OCI-LY7 (cell line): ENCODE results near the gene ABI2. TPM values are rescaled to one million over a fixed set of nuclear protein-coding genes. Genes with fewer than 3 reads are reported as not detected.
"Not testable (repeated sequence)": the region's sequence is repeated elsewhere in the genome, so short reads cannot be mapped to it uniquely, and the experiment has no call there.

Experiments
- BruUV-seq: library from RNA; stranded (reverse); fragments of 400-500 nt; replicated peaks from 2 replicates; lab custom pipeline; 2021; lab: Mats Ljungman, UMichigan
- CTCF ChIA-PET: fragments of 300-600 bp; sonication (Branson Sonifier 250); formaldehyde crosslinking; loops from one replicate; lab custom pipeline; 2022; ENCODE audit warnings: antibody characterized with exemption; ENCODE audit not compliant: unreplicated experiment; lab: Charles Lee
- POLR2A ChIA-PET: fragments of 300-600 bp; sonication (Branson Sonifier 250); formaldehyde crosslinking; loops from one replicate; lab custom pipeline; 2022; ENCODE audit warnings: antibody characterized with exemption; lab: Charles Lee
- DNase-seq: peaks from one replicate; pipeline ENCODE4 v3.0.0-alpha.2; 2015; ENCODE audit warnings: low spot score
- H2AFZ ChIP-seq: fragments of 200-600 bp; sonication (generic), shearing (Covaris generic); 2 replicates; pipeline ENCODE4 v1.6.1; 2014; ENCODE audit warnings: mild to moderate bottlenecking, antibody characterized with exemption, low read length, moderate library complexity
- H3K27ac ChIP-seq: fragments of 200-600 bp; sonication (generic); 2 replicates; pipeline ENCODE4 v1.5.1; 2014; ENCODE audit warnings: mixed run types, low read depth, mild to moderate bottlenecking, moderate library complexity, low read length, inconsistent platforms; ENCODE audit not compliant: poor library complexity, severe bottlenecking
- H3K36me3 ChIP-seq: fragments of 200-600 bp; sonication (generic); 2 replicates; pipeline ENCODE4 v1.6.1; 2014; ENCODE audit warnings: mild to moderate bottlenecking, antibody characterized with exemption, low read length, moderate library complexity, mixed read lengths; ENCODE audit not compliant: insufficient read depth
- H3K4me1 ChIP-seq: fragments of 200-600 bp; sonication (generic); 2 replicates; pipeline ENCODE4 v1.5.1; 2014; ENCODE audit warnings: mild to moderate bottlenecking, low read length; ENCODE audit not compliant: insufficient read depth, poor library complexity, severe bottlenecking
- H3K4me2 ChIP-seq: fragments of 200-600 bp; sonication (generic); 2 replicates; pipeline ENCODE4 v1.6.1; 2014; ENCODE audit warnings: mild to moderate bottlenecking, low read length
- H3K4me3 ChIP-seq: fragments of 200-600 bp; sonication (generic); 2 replicates; pipeline ENCODE4 v1.5.1; 2014; ENCODE audit warnings: mild to moderate bottlenecking, low read depth, low read length; ENCODE audit not compliant: poor library complexity, severe bottlenecking
- H3K79me2 ChIP-seq: fragments of 200-600 bp; sonication (generic); 2 replicates; pipeline ENCODE4 v1.6.1; 2016; ENCODE audit warnings: low read depth, mild to moderate bottlenecking, low read length, moderate library complexity, mixed read lengths; ENCODE audit not compliant: insufficient read depth
- H3K9me2 ChIP-seq: fragments of 200-600 bp; sonication (generic); 2 replicates; pipeline ENCODE4 v1.6.1; 2016; ENCODE audit warnings: mild to moderate bottlenecking, low read length, mixed read lengths; ENCODE audit not compliant: insufficient read depth
- H3K9me3 ChIP-seq: fragments of 200-600 bp; sonication (generic); 2 replicates; pipeline ENCODE4 v1.6.1; 2014; ENCODE audit warnings: mild to moderate bottlenecking, mixed run types, low read length, mixed read lengths
- H4K20me1 ChIP-seq: fragments of 200-600 bp; sonication (generic); 2 replicates; pipeline ENCODE4 v1.6.1; 2014; ENCODE audit warnings: mild to moderate bottlenecking, antibody characterized with exemption, low read length, moderate library complexity, mixed read lengths; ENCODE audit not compliant: insufficient read depth
- EZH2phosphoT487 ChIP-seq: fragments of 200-600 bp; sonication (generic); IDR thresholded peaks from 2 replicates; pipeline ENCODE4 v1.6.1; 2018; ENCODE audit warnings: low read depth, borderline replicate concordance, mild to moderate bottlenecking, mixed run types, antibody characterized with exemption, low read length, moderate library complexity, mixed read lengths
- intact Hi-C: fragments of 100-400 bp; cut with micrococcal nuclease; formaldehyde crosslinking; loops from one replicate; pipeline ENCODE4 v1.10.0; 2022; ENCODE audit not compliant: unreplicated experiment
- total RNA-seq, 2 experiments: library from RNA; depleted of rRNA in 1 of 2; stranded (reverse); fragments of >200 nt in 1 of 2; shearing (Covaris generic) in 1 of 2; gene quantifications; 2 replicates each; pipeline ENCODE4 v1.2.3, GENCODE V29; 2014 to 2022
- TF ChIP-seq, protein P1 (sequence below): fragments of 200-600 bp; sonication (generic); conservative IDR thresholded peaks from 2 replicates; pipeline ENCODE4 v1.5.1; 2014; ENCODE audit warnings: mild to moderate bottlenecking, antibody characterized with exemption, low read length, moderate library complexity, mixed read lengths

ABI2 gene
- total RNA-seq, 2 experiments from 2014 or later: 37.9 to 64.6 TPM

DNA sequence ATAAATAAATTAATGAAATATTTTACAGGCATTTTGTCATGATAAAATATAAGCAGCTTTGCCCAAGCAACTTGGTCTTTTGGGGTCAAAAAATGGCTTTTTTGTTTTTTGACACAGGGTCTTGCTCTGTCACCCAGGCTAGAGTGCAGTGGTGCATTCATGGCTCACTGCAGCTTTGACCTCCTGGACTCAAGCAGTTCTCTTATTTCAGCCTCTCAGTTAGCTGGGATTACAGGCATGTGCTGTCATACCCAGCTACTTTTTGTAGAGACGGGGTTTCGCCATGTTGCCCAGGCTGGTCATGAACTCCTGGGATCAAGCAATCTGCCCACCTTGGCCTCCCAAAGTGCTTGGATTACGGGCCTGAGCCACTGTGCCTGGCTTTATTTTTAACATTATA, 51.0 kb downstream of the ABI2 start:
- H3K4me1 ChIP-seq: no peaks in the 10 kb centered on the region
- no peaks in the 10 kb centered on the region for H3K9me2 ChIP-seq
- no peaks in the 10 kb centered on the region for H3K79me2 ChIP-seq
- H3K27ac ChIP-seq: no peak overlapping the region
- H2AFZ ChIP-seq: no peak overlapping the region
- H3K4me2 ChIP-seq: no peak overlapping the region
- no TSS peak for BruUV-seq
- H3K4me3 ChIP-seq: no peak overlapping the region
- no peak for DNase-seq
- POLR2A ChIA-PET: interaction anchor here (0.6 kb wide), 1 partner anchor 56 kb away, joined by 4 read pairs; no protein-coding TSS in a partner anchor
- CTCF ChIA-PET: no interaction called here
- H3K9me3 ChIP-seq: no peaks in the 10 kb centered on the region
- TF ChIP-seq, protein P1, sequence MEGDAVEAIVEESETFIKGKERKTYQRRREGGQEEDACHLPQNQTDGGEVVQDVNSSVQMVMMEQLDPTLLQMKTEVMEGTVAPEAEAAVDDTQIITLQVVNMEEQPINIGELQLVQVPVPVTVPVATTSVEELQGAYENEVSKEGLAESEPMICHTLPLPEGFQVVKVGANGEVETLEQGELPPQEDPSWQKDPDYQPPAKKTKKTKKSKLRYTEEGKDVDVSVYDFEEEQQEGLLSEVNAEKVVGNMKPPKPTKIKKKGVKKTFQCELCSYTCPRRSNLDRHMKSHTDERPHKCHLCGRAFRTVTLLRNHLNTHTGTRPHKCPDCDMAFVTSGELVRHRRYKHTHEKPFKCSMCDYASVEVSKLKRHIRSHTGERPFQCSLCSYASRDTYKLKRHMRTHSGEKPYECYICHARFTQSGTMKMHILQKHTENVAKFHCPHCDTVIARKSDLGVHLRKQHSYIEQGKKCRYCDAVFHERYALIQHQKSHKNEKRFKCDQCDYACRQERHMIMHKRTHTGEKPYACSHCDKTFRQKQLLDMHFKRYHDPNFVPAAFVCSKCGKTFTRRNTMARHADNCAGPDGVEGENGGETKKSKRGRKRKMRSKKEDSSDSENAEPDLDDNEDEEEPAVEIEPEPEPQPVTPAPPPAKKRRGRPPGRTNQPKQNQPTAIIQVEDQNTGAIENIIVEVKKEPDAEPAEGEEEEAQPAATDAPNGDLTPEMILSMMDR: no peak
- TF ChIP-seq EZH2phosphoT487: no peak
- intact Hi-C loops: no loop called here
- peaks cover 5% of the 10 kb centered on the region; the same call in 1 of the 2 replicates for H3K36me3 ChIP-seq
- no peaks in the 10 kb centered on the region; the same call in 1 of the 2 replicates for H4K20me1 ChIP-seq

DNA sequence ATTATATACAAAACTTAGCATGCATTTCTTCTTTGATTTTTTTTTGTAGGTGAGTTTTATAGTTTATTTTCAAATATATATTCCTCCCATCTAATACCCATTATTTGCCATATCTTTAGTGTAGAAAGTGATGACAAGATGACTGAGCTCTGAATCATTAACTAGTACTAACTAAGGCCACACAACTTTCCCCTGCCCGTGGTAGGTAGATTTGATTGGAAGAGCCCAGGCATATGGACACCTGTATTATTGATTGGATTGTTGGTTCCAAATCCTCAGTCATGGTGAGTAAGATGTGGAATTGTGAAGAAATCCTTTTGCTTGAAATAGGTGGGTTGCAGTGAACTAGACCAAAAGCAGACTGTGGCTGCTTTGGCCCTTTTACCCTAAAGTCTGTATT, 54.8 kb downstream of the ABI2 start:
- Histone ChIP-seq H3K79me2 (no peaks in the 10 kb centered on the region), H4K20me1 (no peaks in the 10 kb centered on the region), H3K36me3 (peaks cover 8% of the 10 kb centered on the region; the same call in 1 of the 2 replicates), H2AFZ (no peak overlapping the region), H3K4me3 (no peak overlapping the region), H3K27ac (no peak overlapping the region), H3K9me2 (no peaks in the 10 kb centered on the region), H3K4me2 (no peak overlapping the region), H3K4me1 (no peaks in the 10 kb centered on the region), H3K9me3 (no peaks in the 10 kb centered on the region)
- intact Hi-C loops: no loop called here
- no TSS peak for BruUV-seq
- POLR2A ChIA-PET: interaction anchor here (0.7 to 1.3 kb wide), 5 partner anchors 8 to 485 kb away, joined by 3 to 4 read pairs (median 3); partner anchors contain the start of gene CTLA4
- no peak for TF ChIP-seq EZH2phosphoT487
- TF ChIP-seq, protein P1: no peak
- CTCF ChIA-PET: no interaction called here
- no peak for DNase-seq

DNA sequence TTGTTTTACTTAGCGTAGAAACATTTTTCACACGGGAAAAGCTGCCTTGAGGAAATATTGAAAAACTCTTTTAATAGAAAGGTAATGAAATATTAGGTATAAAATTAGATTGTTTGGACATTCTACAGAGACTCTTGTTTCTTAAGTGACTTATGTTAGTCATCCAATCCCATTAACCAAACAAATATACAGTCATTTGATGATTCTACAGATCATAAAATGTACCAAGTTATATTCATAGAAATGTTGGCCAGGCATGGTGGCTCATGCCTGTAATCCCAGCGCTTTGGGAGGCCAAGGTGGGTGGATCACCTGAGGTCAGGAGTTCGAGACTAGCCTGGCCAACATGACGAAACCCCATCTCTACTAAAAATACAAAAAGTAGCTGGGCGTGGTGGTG, 60.0 kb downstream of the ABI2 start:
- H3K36me3 ChIP-seq, H4K20me1 ChIP-seq, BruUV-seq, H3K9me3 ChIP-seq, H2AFZ ChIP-seq, H3K4me1 ChIP-seq, intact Hi-C loops, H3K9me2 ChIP-seq, H3K79me2 ChIP-seq, DNase-seq, H3K27ac ChIP-seq, CTCF ChIA-PET, H3K4me2 ChIP-seq, H3K4me3 ChIP-seq: not testable (repeated sequence)
- POLR2A ChIA-PET: interaction anchor here (0.6 to 1.5 kb wide), 3 partner anchors 10 to 960 kb away, joined by 3 to 4 read pairs (median 4); no protein-coding TSS in a partner anchor
